GM12878 (cell line): ENCODE measurements around the gene GPSM1. TPM values are rescaled to one million over a fixed set of nuclear protein-coding genes. Genes with fewer than 3 reads are reported as not detected.

ENCODE experiments used
- ATF7 ChIP-seq: fragments of 450-650 bp; IDR thresholded peaks from 2 replicates; pipeline ENCODE4 v1.6.1; 2016; ENCODE audit warnings: low read depth, mild to moderate bottlenecking
- BMI1 ChIP-seq: fragments of 450-650 bp; IDR thresholded peaks from 2 replicates; pipeline ENCODE4 v1.6.1; 2016; ENCODE audit warnings: mild to moderate bottlenecking, moderate library complexity, borderline replicate concordance
- CBX3 ChIP-seq: fragments of 200-600 bp; sonication (generic); IDR thresholded peaks from 2 replicates; pipeline ENCODE4 v1.6.1; 2016; ENCODE audit warnings: low read depth, borderline replicate concordance
- DPF2 ChIP-seq: fragments of 450-650 bp; IDR thresholded peaks from 2 replicates; pipeline ENCODE4 v1.6.1; 2017; ENCODE audit warnings: mild to moderate bottlenecking
- EED ChIP-seq: sonication (generic); IDR thresholded peaks from 2 replicates; pipeline ENCODE4 v1.6.1; 2016; ENCODE audit warnings: antibody characterized with exemption, low read depth
- IKZF1 ChIP-seq: fragments of 450-650 bp; conservative IDR thresholded peaks from 2 replicates; pipeline ENCODE4 v1.6.1; 2017; ENCODE audit warnings: antibody characterized with exemption, mild to moderate bottlenecking
- IRF3 ChIP-seq: fragments of 450-650 bp; IDR thresholded peaks from 2 replicates; pipeline ENCODE4 v1.6.1; 2014; ENCODE audit warnings: mild to moderate bottlenecking
- MEF2B ChIP-seq: fragments of 450-650 bp; IDR thresholded peaks from 2 replicates; pipeline ENCODE4 v1.6.1; 2018; ENCODE audit warnings: mild to moderate bottlenecking, moderate library complexity; ENCODE audit not compliant: partially characterized antibody, poor library complexity, severe bottlenecking
- MTA3 ChIP-seq: IDR thresholded peaks from 2 replicates; pipeline ENCODE4 v1.6.1; 2012; ENCODE audit warnings: low read length, inconsistent platforms, borderline replicate concordance
- NBN ChIP-seq: fragments of 450-650 bp; IDR thresholded peaks from 2 replicates; pipeline ENCODE4 v1.6.1; 2016
- NFXL1 ChIP-seq: fragments of 450-650 bp; IDR thresholded peaks from 2 replicates; pipeline ENCODE4 v1.6.1; 2017; ENCODE audit warnings: antibody characterized with exemption, mild to moderate bottlenecking, borderline replicate concordance
- NFYB ChIP-seq: IDR thresholded peaks from 2 replicates; pipeline ENCODE4 v1.6.1; 2011; ENCODE audit warnings: low read depth, mild to moderate bottlenecking, low read length, improper control_type of control experiment, moderate library complexity; ENCODE audit not compliant: insufficient read depth
- POLR2AphosphoS2 ChIP-seq: IDR thresholded peaks from 2 replicates; pipeline ENCODE4 v1.6.1; 2011; ENCODE audit warnings: low read depth, mild to moderate bottlenecking, low read length, improper control_type of control experiment, moderate library complexity
- RBBP5 ChIP-seq: fragments of 200-600 bp; sonication (generic); conservative IDR thresholded peaks from 2 replicates; pipeline ENCODE4 v1.6.1; 2016
- SKIL ChIP-seq: fragments of 450-650 bp; IDR thresholded peaks from 2 replicates; pipeline ENCODE4 v1.6.1; 2017; ENCODE audit warnings: mild to moderate bottlenecking, low read depth, inconsistent platforms; ENCODE audit not compliant: poor library complexity, severe bottlenecking
- SMC3 ChIP-seq: IDR thresholded peaks from 2 replicates; pipeline ENCODE4 v1.6.1; 2011; ENCODE audit warnings: low read length, improper control_type of control experiment, borderline replicate concordance
- SREBF2 ChIP-seq: IDR thresholded peaks from 2 replicates; pipeline ENCODE4 v1.6.1; 2012; ENCODE audit warnings: mild to moderate bottlenecking, low read length
- SUPT20H ChIP-seq: IDR thresholded peaks from 2 replicates; pipeline ENCODE4 v1.6.1; 2011; ENCODE audit warnings: low read depth, mild to moderate bottlenecking, low read length, moderate library complexity, borderline replicate concordance; ENCODE audit not compliant: control insufficient read depth
- YY1 ChIP-seq: IDR thresholded peaks from 2 replicates; pipeline ENCODE4 v1.6.1; 2011; ENCODE audit warnings: low read depth, mild to moderate bottlenecking, low read length
- polyA plus RNA-seq, 11 experiments: library from polyadenylated mRNA; depleted of rRNA in 4 of 11; unstranded in 6 of 11; stranded (reverse) in 5 of 11; fragments of >200 nt; fragmentation: Nextera tagmentation in 4 of 11; fragmentation: Illumina TruSeq in 1 of 11; extraction: Ambion mirVana in 4 of 11; extraction: Trizol in 1 of 11; gene quantifications; 1 replicate in 1 of 11; 2 replicates in 10 of 11; pipeline versions ENCODE4 v1.2.1 to v1.2.3, GENCODE V29; 2011 to 2016; ENCODE audit warnings: inconsistent platforms in 2 of 11, missing spikeins in 2 of 11, low read depth in 1 of 11
- total RNA-seq, 4 experiments: library from RNA; depleted of rRNA in 3 of 4; stranded (reverse); fragments of >200 nt in 3 of 4; fragmentation: Illumina TruSeq in 1 of 4; extraction: Trizol in 1 of 4; gene quantifications; 2 replicates each; pipeline versions ENCODE4 v1.2.1 to v1.2.3, GENCODE V29; 2013 to 2021
- TF ChIP-seq, protein P1 (sequence below): fragments of 450-650 bp; formaldehyde crosslinking; IDR thresholded peaks from 2 replicates; pipeline ENCODE4 v1.4.0; 2022; ENCODE audit warnings: mild to moderate bottlenecking, moderate library complexity
- TF ChIP-seq, protein P2 (sequence below): fragments of 150-350 bp; IDR thresholded peaks from 2 replicates; pipeline ENCODE4 v1.6.1; 2014; ENCODE audit warnings: mild to moderate bottlenecking, low read depth, low read length
- TF ChIP-seq, protein P3 (sequence below): IDR thresholded peaks from 2 replicates; pipeline ENCODE4 v1.6.1; 2012; ENCODE audit warnings: low read depth, low read length, improper control_type of control experiment

Gene GPSM1
- total and polyA plus RNA-seq, 10 of the 15 experiments (the other 5 are each of a cell fraction or from before 2014, with no cell fraction given), result 0.04 to 0.10 (median 0.10) TPM; not detected in 7

DNA sequence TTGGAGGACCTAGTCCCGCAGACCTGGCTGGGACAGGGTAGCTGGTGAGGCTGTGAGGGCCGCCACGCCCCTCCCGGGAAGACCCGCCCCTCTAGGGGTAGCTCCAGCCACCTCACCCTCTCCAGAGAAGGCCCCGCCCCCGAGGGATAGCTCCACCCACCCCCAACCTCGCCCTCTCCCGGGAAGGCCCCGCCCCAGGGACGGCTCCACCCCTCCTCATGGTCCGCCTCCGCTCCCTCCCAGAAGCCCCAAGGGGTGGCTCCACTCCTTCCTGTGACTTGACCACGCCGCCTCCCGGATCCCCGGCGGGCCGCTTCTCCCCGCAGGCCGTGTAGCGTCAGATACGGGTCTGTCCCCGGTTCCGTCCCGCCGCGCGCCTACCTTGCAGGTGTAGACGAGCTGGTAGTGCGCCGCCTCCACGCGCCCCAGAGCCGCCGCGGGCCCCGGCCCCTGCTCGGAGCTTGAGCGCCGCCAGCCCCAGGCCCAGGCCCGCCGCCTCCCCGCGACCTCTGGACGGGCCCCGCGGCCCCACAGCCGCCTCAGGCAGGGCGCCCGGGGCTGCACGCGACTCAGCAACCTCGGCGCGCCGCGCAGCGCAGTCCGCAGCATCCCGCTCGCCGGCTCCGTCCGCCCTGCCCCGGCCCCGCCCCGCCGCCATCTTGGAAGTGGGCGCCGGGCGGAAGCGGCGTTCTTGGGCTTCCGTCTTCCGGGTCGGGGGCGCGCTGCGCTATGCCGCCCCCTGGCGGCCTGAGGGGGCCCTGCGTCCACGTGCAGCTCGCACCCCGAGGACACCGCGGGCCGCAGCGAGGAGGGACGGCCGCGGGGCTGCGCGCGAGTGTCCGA lies 36.0 kb downstream of the GPSM1 start, which contains the start of gene DNLZ (continued):
- TF ChIP-seq NFYB (no peak), IKZF1 (peak; percentile 87), DPF2 (peak; percentile 89), MEF2B (no peak), BMI1 (no peak), ATF7 (no peak), RBBP5 (no peak), SREBF2 (no peak), MTA3 (no peak), POLR2AphosphoS2 (peak; percentile 74; the same call in 1 of the 2 replicates), SMC3 (peak; percentile 38; the same call in 1 of the 2 replicates), YY1 (peak; percentile 99), NBN (no peak; the same call in 1 of the 2 replicates), EED (no peak), SUPT20H (no peak), CBX3 (no peak), IRF3 (no peak; the same call in 1 of the 2 replicates), SKIL (no peak), NFXL1 (0 out of 2 replicates have a peak, but pooled peaks have one; percentile 56)
- TF ChIP-seq, protein P1, sequence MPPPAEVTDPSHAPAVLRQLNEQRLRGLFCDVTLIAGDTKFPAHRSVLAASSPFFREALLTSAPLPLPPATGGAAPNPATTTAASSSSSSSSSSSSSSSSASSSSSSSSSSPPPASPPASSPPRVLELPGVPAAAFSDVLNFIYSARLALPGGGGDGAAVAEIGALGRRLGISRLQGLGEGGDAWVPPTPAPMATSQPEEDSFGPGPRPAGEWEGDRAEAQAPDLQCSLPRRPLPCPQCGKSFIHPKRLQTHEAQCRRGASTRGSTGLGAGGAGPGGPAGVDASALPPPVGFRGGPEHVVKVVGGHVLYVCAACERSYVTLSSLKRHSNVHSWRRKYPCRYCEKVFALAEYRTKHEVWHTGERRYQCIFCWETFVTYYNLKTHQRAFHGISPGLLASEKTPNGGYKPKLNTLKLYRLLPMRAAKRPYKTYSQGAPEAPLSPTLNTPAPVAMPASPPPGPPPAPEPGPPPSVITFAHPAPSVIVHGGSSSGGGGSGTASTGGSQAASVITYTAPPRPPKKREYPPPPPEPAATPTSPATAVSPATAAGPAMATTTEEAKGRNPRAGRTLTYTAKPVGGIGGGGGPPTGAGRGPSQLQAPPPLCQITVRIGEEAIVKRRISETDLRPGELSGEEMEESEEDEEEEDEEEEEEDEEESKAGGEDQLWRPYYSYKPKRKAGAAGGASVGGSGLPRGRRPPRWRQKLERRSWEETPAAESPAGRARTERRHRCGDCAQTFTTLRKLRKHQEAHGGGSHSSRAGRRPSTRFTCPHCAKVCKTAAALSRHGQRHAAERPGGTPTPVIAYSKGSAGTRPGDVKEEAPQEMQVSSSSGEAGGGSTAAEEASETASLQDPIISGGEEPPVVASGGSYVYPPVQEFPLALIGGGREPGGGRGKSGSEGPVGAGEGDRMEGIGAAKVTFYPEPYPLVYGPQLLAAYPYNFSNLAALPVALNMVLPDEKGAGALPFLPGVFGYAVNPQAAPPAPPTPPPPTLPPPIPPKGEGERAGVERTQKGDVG, result no peak
- TF ChIP-seq, protein P2, sequence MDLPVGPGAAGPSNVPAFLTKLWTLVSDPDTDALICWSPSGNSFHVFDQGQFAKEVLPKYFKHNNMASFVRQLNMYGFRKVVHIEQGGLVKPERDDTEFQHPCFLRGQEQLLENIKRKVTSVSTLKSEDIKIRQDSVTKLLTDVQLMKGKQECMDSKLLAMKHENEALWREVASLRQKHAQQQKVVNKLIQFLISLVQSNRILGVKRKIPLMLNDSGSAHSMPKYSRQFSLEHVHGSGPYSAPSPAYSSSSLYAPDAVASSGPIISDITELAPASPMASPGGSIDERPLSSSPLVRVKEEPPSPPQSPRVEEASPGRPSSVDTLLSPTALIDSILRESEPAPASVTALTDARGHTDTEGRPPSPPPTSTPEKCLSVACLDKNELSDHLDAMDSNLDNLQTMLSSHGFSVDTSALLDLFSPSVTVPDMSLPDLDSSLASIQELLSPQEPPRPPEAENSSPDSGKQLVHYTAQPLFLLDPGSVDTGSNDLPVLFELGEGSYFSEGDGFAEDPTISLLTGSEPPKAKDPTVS, result 0 out of 2 replicates have a peak, but pooled peaks have one; percentile 34
- TF ChIP-seq, protein P3, sequence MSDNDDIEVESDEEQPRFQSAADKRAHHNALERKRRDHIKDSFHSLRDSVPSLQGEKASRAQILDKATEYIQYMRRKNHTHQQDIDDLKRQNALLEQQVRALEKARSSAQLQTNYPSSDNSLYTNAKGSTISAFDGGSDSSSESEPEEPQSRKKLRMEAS, result peak; percentile 100
